K562 (cell line): ENCODE measurements around the gene TM7SF2.

ENCODE experiments used
- FOXA3 ChIP-seq, 2 experiments: fragments of 450-650 bp in 1 of 2; sonication (generic) in 1 of 2; formaldehyde crosslinking; IDR thresholded peaks in 1 of 2; conservative IDR thresholded peaks in 1 of 2; 2 replicates each; pipeline versions ENCODE4 v1.4.0 to v1.8.0; 2020 to 2022; ENCODE audit warnings: mild to moderate bottlenecking in 2 of 2, missing genetic modification reagents in 1 of 2
- GTF2F1 ChIP-seq: IDR thresholded peaks from 2 replicates; pipeline ENCODE4 v1.6.1; 2011; ENCODE audit warnings: low read depth, low read length, improper control_type of control experiment
- HCFC1 ChIP-seq: IDR thresholded peaks from 2 replicates; pipeline ENCODE4 v1.6.1; 2012; ENCODE audit warnings: low read depth, low read length, improper control_type of control experiment
- KDM1A ChIP-seq, 2 experiments: fragments of 450-650 bp; IDR thresholded peaks; 2 replicates each; pipeline ENCODE4 v1.6.1; 2016; ENCODE audit warnings: mild to moderate bottlenecking in 2 of 2
- MAFK ChIP-seq: IDR thresholded peaks from 2 replicates; pipeline ENCODE4 v1.6.1; 2011; ENCODE audit warnings: low read length, improper control_type of control experiment
- NR4A1 ChIP-seq, 2 experiments: fragments of 250-450 bp in 1 of 2; fragments of 450-650 bp in 1 of 2; sonication (Bioruptor Pico) in 1 of 2; IDR thresholded peaks; 2 replicates each; pipeline versions ENCODE4 v1.4.0 to v1.6.1; 2016 to 2020; ENCODE audit warnings: mild to moderate bottlenecking in 2 of 2, missing compliant biosample characterization in 1 of 2, missing genetic modification characterization in 1 of 2, moderate library complexity in 1 of 2
- PHF21A ChIP-seq: fragments of 450-650 bp; IDR thresholded peaks from 2 replicates; pipeline ENCODE4 v1.6.1; 2017; ENCODE audit warnings: low read depth, borderline replicate concordance
- RFX5 ChIP-seq: IDR thresholded peaks from 2 replicates; pipeline ENCODE4 v1.6.1; 2011; ENCODE audit warnings: low read depth, mild to moderate bottlenecking, improper control_type of control experiment, low read length
- TFAM ChIP-seq: fragments of 250-450 bp; sonication (Bioruptor Pico); conservative IDR thresholded peaks from 2 replicates; pipeline ENCODE4 v1.5.0; 2021; ENCODE audit warnings: mild to moderate bottlenecking, moderate library complexity
- YBX1 ChIP-seq: fragments of 450-650 bp; IDR thresholded peaks from 2 replicates; pipeline ENCODE4 v1.7.1; 2016; ENCODE audit warnings: mild to moderate bottlenecking
- ZNF134 ChIP-seq: fragments of 250-450 bp; sonication (Bioruptor Pico); conservative IDR thresholded peaks from 2 replicates; pipeline ENCODE4 v1.4.0; 2020
- TF ChIP-seq, protein P1 (sequence below): sonication (generic); formaldehyde crosslinking; IDR thresholded peaks from 2 replicates; pipeline ENCODE4 v1.8.1; 2023; ENCODE audit warnings: missing genetic modification reagents, mild to moderate bottlenecking, borderline replicate concordance
- TF ChIP-seq, protein P2 (sequence below), 3 experiments: IDR thresholded peaks in 2 of 3; conservative IDR thresholded peaks in 1 of 3; 2 replicates each; pipeline ENCODE4 v1.5.1; 2011 to 2012; ENCODE audit warnings: low read length in 3 of 3, mild to moderate bottlenecking in 3 of 3, control low read depth in 2 of 3, improper control_type of control experiment in 1 of 3, inconsistent platforms in 1 of 3, low read depth in 1 of 3, mixed read lengths in 1 of 3, moderate library complexity in 1 of 3; ENCODE audit not compliant: insufficient read depth in 2 of 3

DNA sequence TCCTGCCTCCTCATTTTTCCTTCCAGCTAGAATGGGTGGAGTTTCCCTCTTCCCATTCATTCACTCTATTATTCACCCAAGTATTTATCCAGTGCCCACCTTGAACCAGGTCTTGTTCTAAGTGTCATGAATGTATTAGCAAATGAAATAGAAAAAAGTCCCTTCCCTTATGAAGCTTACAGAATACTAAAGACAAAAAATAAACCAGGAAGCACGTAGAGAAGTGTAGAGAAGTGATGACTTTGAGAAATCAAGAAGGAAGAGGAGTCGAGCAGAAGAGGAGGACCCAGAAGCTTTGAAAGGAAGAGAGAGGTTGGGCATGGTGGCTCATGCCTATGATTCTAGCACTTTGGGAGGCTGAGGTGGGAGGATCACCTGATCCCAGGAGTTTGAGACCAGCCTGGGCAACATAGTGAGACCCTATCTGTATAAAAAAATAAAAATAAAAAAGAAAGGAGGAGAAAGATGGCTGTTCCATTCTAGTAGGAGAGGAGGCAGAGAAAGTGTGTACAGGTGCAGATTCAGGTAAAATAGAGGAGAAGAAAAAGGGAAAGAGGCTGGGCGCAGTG lies 39.7 kb downstream of the TM7SF2 start:
- TF ChIP-seq KDM1A (IDR thresholded peaks at IDR 0.05) (no peak), MAFK (no peak), TFAM (CRISPR knock-in tag) (no peak), NR4A1 (CRISPR knock-in tag; IDR thresholded peaks at IDR 0.05) (no peak), NR4A1 (tag; IDR thresholded peaks at IDR 0.05) (no peak), YBX1 (no peak), FOXA3 (CRISPR knock-in tag; conservative IDR thresholded peaks at IDR 0.05 in 1 of 2, IDR thresholded peaks at IDR 0.05 in 1 of 2) (no peak), RFX5 (no peak), ZNF134 (CRISPR knock-in tag) (no peak), GTF2F1 (no peak), HCFC1 (no peak), PHF21A (no peak)
- TF ChIP-seq, protein P1, sequence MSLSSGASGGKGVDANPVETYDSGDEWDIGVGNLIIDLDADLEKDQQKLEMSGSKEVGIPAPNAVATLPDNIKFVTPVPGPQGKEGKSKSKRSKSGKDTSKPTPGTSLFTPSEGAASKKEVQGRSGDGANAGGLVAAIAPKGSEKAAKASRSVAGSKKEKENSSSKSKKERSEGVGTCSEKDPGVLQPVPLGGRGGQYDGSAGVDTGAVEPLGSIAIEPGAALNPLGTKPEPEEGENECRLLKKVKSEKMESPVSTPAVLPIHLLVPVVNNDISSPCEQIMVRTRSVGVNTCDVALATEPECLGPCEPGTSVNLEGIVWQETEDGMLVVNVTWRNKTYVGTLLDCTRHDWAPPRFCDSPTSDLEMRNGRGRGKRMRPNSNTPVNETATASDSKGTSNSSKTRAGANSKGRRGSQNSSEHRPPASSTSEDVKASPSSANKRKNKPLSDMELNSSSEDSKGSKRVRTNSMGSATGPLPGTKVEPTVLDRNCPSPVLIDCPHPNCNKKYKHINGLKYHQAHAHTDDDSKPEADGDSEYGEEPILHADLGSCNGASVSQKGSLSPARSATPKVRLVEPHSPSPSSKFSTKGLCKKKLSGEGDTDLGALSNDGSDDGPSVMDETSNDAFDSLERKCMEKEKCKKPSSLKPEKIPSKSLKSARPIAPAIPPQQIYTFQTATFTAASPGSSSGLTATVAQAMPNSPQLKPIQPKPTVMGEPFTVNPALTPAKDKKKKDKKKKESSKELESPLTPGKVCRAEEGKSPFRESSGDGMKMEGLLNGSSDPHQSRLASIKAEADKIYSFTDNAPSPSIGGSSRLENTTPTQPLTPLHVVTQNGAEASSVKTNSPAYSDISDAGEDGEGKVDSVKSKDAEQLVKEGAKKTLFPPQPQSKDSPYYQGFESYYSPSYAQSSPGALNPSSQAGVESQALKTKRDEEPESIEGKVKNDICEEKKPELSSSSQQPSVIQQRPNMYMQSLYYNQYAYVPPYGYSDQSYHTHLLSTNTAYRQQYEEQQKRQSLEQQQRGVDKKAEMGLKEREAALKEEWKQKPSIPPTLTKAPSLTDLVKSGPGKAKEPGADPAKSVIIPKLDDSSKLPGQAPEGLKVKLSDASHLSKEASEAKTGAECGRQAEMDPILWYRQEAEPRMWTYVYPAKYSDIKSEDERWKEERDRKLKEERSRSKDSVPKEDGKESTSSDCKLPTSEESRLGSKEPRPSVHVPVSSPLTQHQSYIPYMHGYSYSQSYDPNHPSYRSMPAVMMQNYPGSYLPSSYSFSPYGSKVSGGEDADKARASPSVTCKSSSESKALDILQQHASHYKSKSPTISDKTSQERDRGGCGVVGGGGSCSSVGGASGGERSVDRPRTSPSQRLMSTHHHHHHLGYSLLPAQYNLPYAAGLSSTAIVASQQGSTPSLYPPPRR, result no peak
- TF ChIP-seq, protein P2, sequence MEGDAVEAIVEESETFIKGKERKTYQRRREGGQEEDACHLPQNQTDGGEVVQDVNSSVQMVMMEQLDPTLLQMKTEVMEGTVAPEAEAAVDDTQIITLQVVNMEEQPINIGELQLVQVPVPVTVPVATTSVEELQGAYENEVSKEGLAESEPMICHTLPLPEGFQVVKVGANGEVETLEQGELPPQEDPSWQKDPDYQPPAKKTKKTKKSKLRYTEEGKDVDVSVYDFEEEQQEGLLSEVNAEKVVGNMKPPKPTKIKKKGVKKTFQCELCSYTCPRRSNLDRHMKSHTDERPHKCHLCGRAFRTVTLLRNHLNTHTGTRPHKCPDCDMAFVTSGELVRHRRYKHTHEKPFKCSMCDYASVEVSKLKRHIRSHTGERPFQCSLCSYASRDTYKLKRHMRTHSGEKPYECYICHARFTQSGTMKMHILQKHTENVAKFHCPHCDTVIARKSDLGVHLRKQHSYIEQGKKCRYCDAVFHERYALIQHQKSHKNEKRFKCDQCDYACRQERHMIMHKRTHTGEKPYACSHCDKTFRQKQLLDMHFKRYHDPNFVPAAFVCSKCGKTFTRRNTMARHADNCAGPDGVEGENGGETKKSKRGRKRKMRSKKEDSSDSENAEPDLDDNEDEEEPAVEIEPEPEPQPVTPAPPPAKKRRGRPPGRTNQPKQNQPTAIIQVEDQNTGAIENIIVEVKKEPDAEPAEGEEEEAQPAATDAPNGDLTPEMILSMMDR (IDR thresholded peaks at IDR 0.05 in 2 of 3, conservative IDR thresholded peaks at IDR 0.05 in 1 of 3; ENCODE audit: insufficient read depth in 2 of 3, low read depth in 1 of 3, low read length in 3 of 3), result no peak
